AG04449 (cell line): Measurements from ENCODE around the gene LRP2.

Source experiments
- CTCF ChIA-PET: fragments of 350-600 bp; formaldehyde crosslinking; extraction: SDS; loops from one replicate; lab custom pipeline; 2021; ENCODE audit warnings: antibody characterized with exemption; lab: Yijun Ruan, JAX
- POLR2A ChIA-PET: fragments of 400-600, 350-600 bp; formaldehyde crosslinking; extraction: SDS; loops from one replicate; lab custom pipeline; 2020; ENCODE audit warnings: antibody characterized with exemption, inconsistent platforms; lab: Yijun Ruan, JAX
- DNase-seq: peaks from one replicate; pipeline ENCODE4 v3.0.0-alpha.2; 2010; ENCODE audit warnings: low read depth, low spot score
- H3K4me3 ChIP-seq: 2 replicates; pipeline ENCODE4 v1.5.1; 2011; ENCODE audit warnings: low read depth, mild to moderate bottlenecking, control low read depth, low read length
- CTCF ChIP-seq: IDR thresholded peaks from one replicate; pipeline ENCODE4 v1.5.1; 2011; ENCODE audit warnings: mild to moderate bottlenecking, moderate library complexity, low read length, control low read depth, inconsistent platforms; ENCODE audit not compliant: insufficient read depth; ENCODE audit errors: missing control alignments

Gene LRP2

GRCh38 chr2:169119851-169120250 lies 242.5 kb downstream of the LRP2 start:
- TF ChIP-seq CTCF, result no peak
- POLR2A ChIA-PET, result no interaction called here
- CTCF ChIA-PET, result interaction anchor here (1.5 to 2.0 kb wide), 2 partner anchors 9 to 12 kb away, joined by 6 to 7 read pairs; no protein-coding TSS in a partner anchor
- no peak for DNase-seq
- no peak overlapping the region for H3K4me3 ChIP-seq

GRCh38 chr2:169119123-169119760 lies 243.1 kb downstream of the LRP2 start:
- no peak for DNase-seq
- no peak for TF ChIP-seq CTCF
- ChIA-PET POLR2A (no interaction called here), CTCF (interaction anchor here (1.5 to 2.0 kb wide), 2 partner anchors 9 to 13 kb away, joined by 6 to 7 read pairs; no protein-coding TSS in a partner anchor)
- no peak overlapping the region for H3K4me3 ChIP-seq

- no peak overlapping the region for H3K4me3 ChIP-seq
- DNase-seq, result no peak
- ChIA-PET POLR2A (no interaction called here), CTCF (interaction anchor here (1.0 to 1.5 kb wide), 3 partner anchors 7 to 24 kb away, joined by 3 to 7 read pairs (median 3); no protein-coding TSS in a partner anchor)
- TF ChIP-seq CTCF, result no peak
Measured at GRCh38 chr2:169118060-169118459, 244.3 kb downstream of the LRP2 start.

GRCh38 chr2:169116993-169117392 lies 245.3 kb downstream of the LRP2 start:
- CTCF ChIA-PET, result interaction anchor here (0.8 kb wide), 1 partner anchor 17 kb away, joined by 3 read pairs; no protein-coding TSS in a partner anchor
- no peak for DNase-seq
- POLR2A ChIA-PET, result no interaction called here
- H3K4me3 ChIP-seq, result no peak overlapping the region
- no peak for TF ChIP-seq CTCF

- DNase-seq, result no peak
- CTCF ChIA-PET, result interaction anchor here (0.8 to 1.6 kb wide), 2 partner anchors 15 to 17 kb away, joined by 3 read pairs; no protein-coding TSS in a partner anchor
- no peak overlapping the region for H3K4me3 ChIP-seq
- no peak for TF ChIP-seq CTCF
- POLR2A ChIA-PET, result no interaction called here
Measured at GRCh38 chr2:169116327-169116726, 246.0 kb downstream of the LRP2 start.

- CTCF ChIA-PET, result no interaction called here
- no peak for DNase-seq
- POLR2A ChIA-PET, result no interaction called here
- no peak overlapping the region for H3K4me3 ChIP-seq
- no peak for TF ChIP-seq CTCF
Measured at GRCh38 chr2:169114056-169114455, 248.3 kb downstream of the LRP2 start.
